Activated naive CD8-positive, alpha-beta T cell treated with anti-CD3 and anti-CD28 coated beads, Interleukin-2, amount 10 ng/mL, durations not matched to agents 7 days and 5 days (primary cell): ENCODE results near the gene BCAS3. TPM values are rescaled to one million over a fixed set of nuclear protein-coding genes. Genes with fewer than 3 reads are reported as not detected.

Experiments used
- ATAC-seq: fragments of 150-1000 bp; cut with Tn5 transposase; one replicate; pipeline ENCODE4 v1.10.0; 2021; ENCODE audit warnings: low read depth, moderate library complexity
- POLR2A ChIA-PET: fragments of 350-600 bp; sonication (Branson Sonifier 250); formaldehyde crosslinking; loops from one replicate; lab custom pipeline; 2021; ENCODE audit warnings: antibody characterized with exemption; lab: Charles Lee
- DNase-seq: peaks from one replicate; pipeline ENCODE4 v3.0.0; 2021
- H3K27ac Mint-ChIP-seq: one replicate; pipeline ENCODE4 v1.8.0; 2022; ENCODE audit warnings: mild to moderate bottlenecking, mixed read lengths
- H3K27me3 Mint-ChIP-seq: one replicate; pipeline ENCODE4 v1.8.0; 2022; ENCODE audit warnings: mild to moderate bottlenecking, moderate library complexity, mixed read lengths
- H3K36me3 Mint-ChIP-seq: one replicate; pipeline ENCODE4 v1.8.0; 2021; ENCODE audit warnings: mild to moderate bottlenecking, mixed read lengths
- H3K4me1 Mint-ChIP-seq: one replicate; pipeline ENCODE4 v1.8.0; 2021; ENCODE audit warnings: mixed read lengths
- H3K4me3 Mint-ChIP-seq: one replicate; pipeline ENCODE4 v1.8.0; 2022; ENCODE audit warnings: mild to moderate bottlenecking, moderate library complexity, mixed read lengths
- H3K9me3 Mint-ChIP-seq: one replicate; pipeline ENCODE4 v1.8.0; 2021; ENCODE audit warnings: mixed read lengths
- total RNA-seq, 2 experiments: library from RNA; stranded (reverse); gene quantifications; one replicate each; pipeline ENCODE4 v1.2.3, GENCODE V29; 2021

The BCAS3 gene
- total RNA-seq, 2 experiments from 2014 or later, result 21.6 to 27.3 TPM

GRCh38 chr17:61073799-61074513, 396.3 kb downstream of the BCAS3 start:
- Mint-ChIP-seq H3K4me3 (no peak overlapping the region), H3K36me3 (peaks cover 6% of the 10 kb centered on the region)

GRCh38 chr17:61075988-61076387, 398.3 kb downstream of the BCAS3 start:
- ATAC-seq (no peak), DNase-seq (no peak)
- H3K27me3 Mint-ChIP-seq, result no peaks in the 10 kb centered on the region
- H3K27ac Mint-ChIP-seq, result no peak overlapping the region
- H3K36me3 Mint-ChIP-seq, result peaks cover 4% of the 10 kb centered on the region
- H3K4me1 Mint-ChIP-seq, result peaks cover 1% of the 10 kb centered on the region
- no peak overlapping the region for H3K4me3 Mint-ChIP-seq
- H3K9me3 Mint-ChIP-seq, result no peaks in the 10 kb centered on the region
- POLR2A ChIA-PET, result no interaction called here

More at GRCh38 chr17:61073799-61074513, 396.3 kb downstream of the BCAS3 start:
- Mint-ChIP-seq H3K27me3 (no peaks in the 10 kb centered on the region), H3K9me3 (no peaks in the 10 kb centered on the region), H3K4me1 (peaks cover 1% of the 10 kb centered on the region), H3K27ac (no peak overlapping the region)
- DNase-seq (no peak), ATAC-seq (no peak)
- POLR2A ChIA-PET, result interaction anchor here (0.6 kb wide), 1 partner anchor 92 kb away, joined by 4 read pairs; no protein-coding TSS in a partner anchor

GRCh38 chr17:61076621-61077031, 399.0 kb downstream of the BCAS3 start:
- H3K9me3 Mint-ChIP-seq, result no peaks in the 10 kb centered on the region
- peaks cover 4% of the 10 kb centered on the region for H3K36me3 Mint-ChIP-seq
- no peak overlapping the region for H3K27ac Mint-ChIP-seq
- POLR2A ChIA-PET, result no interaction called here
- no peak for ATAC-seq
- peaks cover 1% of the 10 kb centered on the region for H3K4me1 Mint-ChIP-seq
- H3K4me3 Mint-ChIP-seq, result no peak overlapping the region
- no peak for DNase-seq
- H3K27me3 Mint-ChIP-seq, result no peaks in the 10 kb centered on the region

- DNase-seq, result no peak
- H3K9me3 Mint-ChIP-seq, result peaks cover 4% of the 10 kb centered on the region
- no peaks in the 10 kb centered on the region for H3K4me1 Mint-ChIP-seq
- no peaks in the 10 kb centered on the region for H3K27me3 Mint-ChIP-seq
- H3K27ac Mint-ChIP-seq, result no peak overlapping the region
- ATAC-seq, result no peak
- POLR2A ChIA-PET, result no interaction called here
- no peak overlapping the region for H3K4me3 Mint-ChIP-seq
- H3K36me3 Mint-ChIP-seq, result peaks cover 8% of the 10 kb centered on the region
Observed at GRCh38 chr17:61081959-61082358, 404.3 kb downstream of the BCAS3 start.

GRCh38 chr17:61084260-61084659, 406.6 kb downstream of the BCAS3 start:
- H3K27me3 Mint-ChIP-seq, result no peaks in the 10 kb centered on the region
- DNase-seq (no peak), ATAC-seq (no peak)
- no peak overlapping the region for H3K4me3 Mint-ChIP-seq
- peaks cover 5% of the 10 kb centered on the region for H3K9me3 Mint-ChIP-seq
- H3K36me3 Mint-ChIP-seq, result peaks cover 9% of the 10 kb centered on the region
- POLR2A ChIA-PET, result no interaction called here
- H3K4me1 Mint-ChIP-seq, result no peaks in the 10 kb centered on the region
- no peak overlapping the region for H3K27ac Mint-ChIP-seq

GRCh38 chr17:61087024-61087423, 409.4 kb downstream of the BCAS3 start:
- Mint-ChIP-seq H3K27ac (no peak overlapping the region), H3K9me3 (peaks cover 11% of the 10 kb centered on the region), H3K4me3 (no peak overlapping the region), H3K27me3 (no peaks in the 10 kb centered on the region), H3K4me1 (no peaks in the 10 kb centered on the region), H3K36me3 (peaks cover 8% of the 10 kb centered on the region)
- ATAC-seq (no peak), DNase-seq (no peak)
- POLR2A ChIA-PET, result no interaction called here

GRCh38 chr17:61088556-61088955, 410.9 kb downstream of the BCAS3 start:
- Mint-ChIP-seq H3K9me3 (peaks cover 13% of the 10 kb centered on the region), H3K36me3 (peaks cover 10% of the 10 kb centered on the region), H3K27ac (no peak overlapping the region), H3K4me1 (no peaks in the 10 kb centered on the region), H3K4me3 (no peak overlapping the region), H3K27me3 (no peaks in the 10 kb centered on the region)
- DNase-seq (no peak), ATAC-seq (no peak)
- POLR2A ChIA-PET, result no interaction called here

GRCh38 chr17:61091096-61091495, 413.4 kb downstream of the BCAS3 start:
- POLR2A ChIA-PET, result no interaction called here
- H3K9me3 Mint-ChIP-seq, result peaks cover 10% of the 10 kb centered on the region
- H3K27me3 Mint-ChIP-seq, result no peaks in the 10 kb centered on the region
- H3K36me3 Mint-ChIP-seq, result peaks cover 4% of the 10 kb centered on the region
- no peaks in the 10 kb centered on the region for H3K4me1 Mint-ChIP-seq
- ATAC-seq (no peak), DNase-seq (no peak)
- H3K27ac Mint-ChIP-seq, result no peak overlapping the region
- H3K4me3 Mint-ChIP-seq, result no peak overlapping the region

- H3K27me3 Mint-ChIP-seq, result no peaks in the 10 kb centered on the region
- DNase-seq (no peak), ATAC-seq (no peak)
- POLR2A ChIA-PET, result no interaction called here
- no peaks in the 10 kb centered on the region for H3K4me1 Mint-ChIP-seq
- H3K4me3 Mint-ChIP-seq, result no peak overlapping the region
- H3K9me3 Mint-ChIP-seq, result no peaks in the 10 kb centered on the region
- no peak overlapping the region for H3K27ac Mint-ChIP-seq
- H3K36me3 Mint-ChIP-seq, result peaks cover 2% of the 10 kb centered on the region
Observed at GRCh38 chr17:61097781-61098180, 420.1 kb downstream of the BCAS3 start.

GRCh38 chr17:61106354-61106753, 428.7 kb downstream of the BCAS3 start:
- no peak overlapping the region for H3K27ac Mint-ChIP-seq
- POLR2A ChIA-PET, result no interaction called here
- no peak overlapping the region for H3K4me3 Mint-ChIP-seq
- no peaks in the 10 kb centered on the region for H3K27me3 Mint-ChIP-seq
- H3K9me3 Mint-ChIP-seq, result peaks cover 8% of the 10 kb centered on the region
- H3K36me3 Mint-ChIP-seq, result peaks cover 2% of the 10 kb centered on the region
- DNase-seq (no peak), ATAC-seq (no peak)
- H3K4me1 Mint-ChIP-seq, result no peaks in the 10 kb centered on the region

GRCh38 chr17:61116577-61116976, 438.9 kb downstream of the BCAS3 start:
- Mint-ChIP-seq H3K4me3 (no peak overlapping the region), H3K36me3 (peaks cover 15% of the 10 kb centered on the region), H3K27me3 (no peaks in the 10 kb centered on the region), H3K9me3 (peaks cover 6% of the 10 kb centered on the region), H3K4me1 (peaks cover 1% of the 10 kb centered on the region), H3K27ac (no peak overlapping the region)
- ATAC-seq (no peak), DNase-seq (no peak)
- POLR2A ChIA-PET, result no interaction called here

- no peak overlapping the region for H3K4me3 Mint-ChIP-seq
- H3K36me3 Mint-ChIP-seq, result peaks cover 15% of the 10 kb centered on the region
Observed at GRCh38 chr17:61117983-61118382, 440.3 kb downstream of the BCAS3 start.

GRCh38 chr17:61118871-61119270, 441.2 kb downstream of the BCAS3 start:
- peaks cover 6% of the 10 kb centered on the region for H3K9me3 Mint-ChIP-seq
- H3K27me3 Mint-ChIP-seq, result no peaks in the 10 kb centered on the region
- ATAC-seq (no peak), DNase-seq (no peak)
- POLR2A ChIA-PET, result no interaction called here
- peaks cover 15% of the 10 kb centered on the region for H3K36me3 Mint-ChIP-seq
- no peak overlapping the region for H3K27ac Mint-ChIP-seq
- H3K4me3 Mint-ChIP-seq, result no peak overlapping the region
- peaks cover 1% of the 10 kb centered on the region for H3K4me1 Mint-ChIP-seq

More at GRCh38 chr17:61117983-61118382, 440.3 kb downstream of the BCAS3 start:
- Mint-ChIP-seq H3K27me3 (no peaks in the 10 kb centered on the region), H3K27ac (no peak overlapping the region), H3K9me3 (peaks cover 6% of the 10 kb centered on the region), H3K4me1 (peaks cover 1% of the 10 kb centered on the region)
- DNase-seq, result no peak
- no peak for ATAC-seq
- POLR2A ChIA-PET, result no interaction called here

- DNase-seq, result no peak
- Mint-ChIP-seq H3K36me3 (peaks cover 6% of the 10 kb centered on the region), H3K4me1 (peaks cover 1% of the 10 kb centered on the region), H3K27me3 (peaks cover 3% of the 10 kb centered on the region), H3K27ac (no peak overlapping the region), H3K9me3 (peaks cover 4% of the 10 kb centered on the region), H3K4me3 (no peak overlapping the region)
- ATAC-seq, result no peak
- POLR2A ChIA-PET, result no interaction called here
Observed at GRCh38 chr17:61122326-61122913, 444.8 kb downstream of the BCAS3 start.
